RWPE1 (cell line): ENCODE data around the gene PTCD2.

ENCODE experiments used
- CTCF ChIA-PET: fragments of 350-600 bp; sonication (Branson Sonifier 250); formaldehyde crosslinking; extraction: SDS; loops from one replicate; lab custom pipeline; 2021; lab: Yijun Ruan, JAX
- POLR2A ChIA-PET: fragments of 400-600 bp; formaldehyde crosslinking; extraction: SDS; loops from one replicate; lab custom pipeline; 2020; ENCODE audit warnings: antibody characterized with exemption; ENCODE audit not compliant: low non-redundant PET; lab: Yijun Ruan, JAX
- DNase-seq: peaks from one replicate; pipeline ENCODE4 v3.0.0; 2012; ENCODE audit warnings: low spot score
- H3K27ac ChIP-seq: fragments of 450-650 bp; 2 replicates; pipeline ENCODE4 v1.5.1; 2017
- TF ChIP-seq, protein P1 (sequence below): fragments of 450-650 bp; conservative IDR thresholded peaks from 2 replicates; pipeline ENCODE4 v1.5.1; 2017; ENCODE audit warnings: low read depth, mild to moderate bottlenecking

The PTCD2 gene

DNA sequence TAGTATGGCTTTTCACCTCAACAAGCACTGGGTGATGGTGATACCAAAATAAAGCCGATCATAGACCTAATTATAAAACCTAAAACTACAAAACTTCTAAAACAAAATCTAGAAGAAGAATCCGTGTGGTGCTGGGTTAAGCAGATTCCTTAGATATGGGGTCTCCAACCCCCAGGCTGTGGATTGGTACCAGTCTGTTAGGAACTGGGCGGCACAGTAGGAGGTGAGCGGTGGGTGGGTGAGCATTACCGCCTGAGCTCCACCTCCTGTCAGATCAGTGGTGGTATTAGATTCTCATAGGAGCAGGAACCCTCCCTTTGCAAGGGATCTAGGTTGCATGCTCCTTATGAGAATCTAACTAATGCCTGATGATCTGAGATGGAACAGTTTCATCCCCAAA lies 33.4 kb upstream of the PTCD2 start:
- no peak overlapping the region for H3K27ac ChIP-seq
- POLR2A ChIA-PET: no interaction called here
- DNase-seq: no peak
- TF ChIP-seq, protein P1, sequence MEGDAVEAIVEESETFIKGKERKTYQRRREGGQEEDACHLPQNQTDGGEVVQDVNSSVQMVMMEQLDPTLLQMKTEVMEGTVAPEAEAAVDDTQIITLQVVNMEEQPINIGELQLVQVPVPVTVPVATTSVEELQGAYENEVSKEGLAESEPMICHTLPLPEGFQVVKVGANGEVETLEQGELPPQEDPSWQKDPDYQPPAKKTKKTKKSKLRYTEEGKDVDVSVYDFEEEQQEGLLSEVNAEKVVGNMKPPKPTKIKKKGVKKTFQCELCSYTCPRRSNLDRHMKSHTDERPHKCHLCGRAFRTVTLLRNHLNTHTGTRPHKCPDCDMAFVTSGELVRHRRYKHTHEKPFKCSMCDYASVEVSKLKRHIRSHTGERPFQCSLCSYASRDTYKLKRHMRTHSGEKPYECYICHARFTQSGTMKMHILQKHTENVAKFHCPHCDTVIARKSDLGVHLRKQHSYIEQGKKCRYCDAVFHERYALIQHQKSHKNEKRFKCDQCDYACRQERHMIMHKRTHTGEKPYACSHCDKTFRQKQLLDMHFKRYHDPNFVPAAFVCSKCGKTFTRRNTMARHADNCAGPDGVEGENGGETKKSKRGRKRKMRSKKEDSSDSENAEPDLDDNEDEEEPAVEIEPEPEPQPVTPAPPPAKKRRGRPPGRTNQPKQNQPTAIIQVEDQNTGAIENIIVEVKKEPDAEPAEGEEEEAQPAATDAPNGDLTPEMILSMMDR: no peak
- CTCF ChIA-PET: interaction anchor here (0.6 to 0.7 kb wide), 2 partner anchors 29 to 186 kb away, joined by 4 to 7 read pairs; no protein-coding TSS in a partner anchor

- TF ChIP-seq, protein P1: no peak
- H3K27ac ChIP-seq: no peak overlapping the region
- ChIA-PET POLR2A (no interaction called here), CTCF (interaction anchor here (0.7 to 0.9 kb wide), 2 partner anchors 15 to 39 kb away, joined by 3 read pairs; no protein-coding TSS in a partner anchor)
- no peak for DNase-seq
Observed at GRCh38 chr5:72288924-72289323, 31.2 kb upstream of the PTCD2 start.

- TF ChIP-seq, protein P1: no peak
- POLR2A ChIA-PET: no interaction called here
- no peak overlapping the region for H3K27ac ChIP-seq
- CTCF ChIA-PET: no interaction called here
- DNase-seq: no peak
Observed at GRCh38 chr5:72290356-72291133, 29.6 kb upstream of the PTCD2 start.

DNA sequence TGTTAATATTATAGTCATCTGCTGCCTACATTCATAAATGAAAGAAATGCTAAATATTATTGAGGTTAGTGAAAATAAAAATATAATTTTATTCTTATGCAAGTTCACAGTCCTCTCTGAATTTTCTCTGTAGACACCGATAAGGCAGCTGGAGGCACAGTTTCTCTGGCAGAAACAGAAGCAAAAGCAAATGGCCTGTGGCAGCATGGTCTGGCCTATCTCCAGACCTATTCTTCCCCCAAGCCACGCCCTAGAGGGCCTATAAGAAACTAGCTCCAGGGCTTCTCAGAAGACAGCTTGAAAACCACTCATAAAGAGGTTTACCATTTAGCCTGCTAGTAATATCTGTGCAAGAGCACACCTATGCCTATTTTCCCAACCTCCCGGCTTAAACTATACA lies 28.6 kb upstream of the PTCD2 start:
- DNase-seq: no peak
- POLR2A ChIA-PET: interaction anchor here (0.6 kb wide), 1 partner anchor 17 kb away, joined by 3 read pairs; no protein-coding TSS in a partner anchor
- no peak overlapping the region for H3K27ac ChIP-seq
- TF ChIP-seq, protein P1: no peak
- CTCF ChIA-PET: no interaction called here

DNA sequence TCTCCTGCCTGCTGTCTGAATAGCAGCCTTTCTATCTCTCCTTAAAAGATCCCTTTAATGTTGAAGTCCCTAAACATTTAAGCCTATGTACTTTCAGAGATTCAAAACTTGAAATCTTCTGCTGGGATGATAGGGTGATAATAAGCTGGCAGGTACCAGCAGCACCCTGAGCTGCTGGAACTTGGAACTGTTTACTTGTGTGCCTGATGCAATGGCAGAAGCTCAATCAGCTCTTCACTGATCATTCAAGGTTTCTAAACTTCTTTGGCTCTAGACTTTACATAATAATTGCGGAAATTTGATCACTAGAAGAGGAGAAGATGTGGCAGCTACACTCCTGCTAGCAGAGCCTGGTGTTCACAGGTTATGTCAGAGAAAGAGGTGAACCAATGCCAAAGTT lies 27.8 kb upstream of the PTCD2 start:
- no peak for DNase-seq
- ChIA-PET CTCF (interaction anchor here (0.9 kb wide), 1 partner anchor 237 kb away, joined by 3 read pairs; no protein-coding TSS in a partner anchor), POLR2A (no interaction called here)
- H3K27ac ChIP-seq: no peak overlapping the region
- TF ChIP-seq, protein P1: no peak

DNA sequence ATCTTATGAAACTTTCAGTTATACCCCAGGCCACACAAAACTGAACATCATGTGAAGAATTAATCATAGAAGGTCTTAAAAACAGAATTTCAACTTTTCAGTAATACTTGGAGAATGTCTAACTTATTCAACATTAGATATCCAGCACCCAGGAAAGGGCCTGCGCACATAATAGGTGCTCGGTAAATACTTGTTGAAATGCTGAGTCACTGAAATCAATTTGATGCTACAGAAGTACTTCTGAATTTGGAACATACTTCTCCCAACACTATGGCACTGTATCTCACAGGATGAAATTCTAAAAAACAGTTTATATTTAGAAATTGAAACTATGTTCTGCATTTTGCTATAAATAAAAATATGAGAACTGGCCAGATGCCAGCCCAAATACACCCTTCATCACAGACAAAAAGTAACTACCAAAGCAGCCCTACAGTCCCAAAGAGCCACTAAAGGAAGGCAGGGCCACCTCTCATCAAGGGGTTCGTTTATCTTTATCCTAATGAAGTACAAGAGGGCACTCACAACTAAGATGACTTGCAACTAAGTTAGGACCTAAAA lies 26.6 kb upstream of the PTCD2 start:
- POLR2A ChIA-PET: no interaction called here
- no peak for DNase-seq
- no peak overlapping the region for H3K27ac ChIP-seq
- CTCF ChIA-PET: no interaction called here
- TF ChIP-seq, protein P1: no peak
